22Rv1 (cell line): ENCODE data around the gene ENO2.

ENCODE experiments used
- CTCF ChIP-seq: fragments of 450-650 bp; IDR thresholded peaks from 2 replicates; pipeline ENCODE4 v1.5.1; 2017; ENCODE audit warnings: mild to moderate bottlenecking
- ZFX ChIP-seq: fragments of 450-650 bp; IDR thresholded peaks from 2 replicates; pipeline ENCODE4 v1.6.1; 2017; ENCODE audit warnings: antibody characterized with exemption, borderline replicate concordance

- TF ChIP-seq CTCF (no peak), ZFX (no peak)
Measured at GRCh38 chr12:6866163-6866919, 48.0 kb upstream of the ENO2 start.
